Myocyte (in vitro differentiated cells): ENCODE measurements around the gene CHCHD6. TPM values are rescaled to one million over a fixed set of nuclear protein-coding genes. Genes with fewer than 3 reads are reported as not detected.

Source experiments
- DNase-seq: peaks from one replicate; pipeline ENCODE4 v3.0.0-alpha.2; 2012; ENCODE audit warnings: low read depth
- total RNA-seq: library from RNA; depleted of rRNA; stranded (reverse); fragments of >200 nt; gene quantifications from 2 replicates; pipeline ENCODE4 v1.2.3, GENCODE V29; 2014

The CHCHD6 gene
- total RNA-seq, 1 donor from 2014 or later, result 11.8 TPM

DNA sequence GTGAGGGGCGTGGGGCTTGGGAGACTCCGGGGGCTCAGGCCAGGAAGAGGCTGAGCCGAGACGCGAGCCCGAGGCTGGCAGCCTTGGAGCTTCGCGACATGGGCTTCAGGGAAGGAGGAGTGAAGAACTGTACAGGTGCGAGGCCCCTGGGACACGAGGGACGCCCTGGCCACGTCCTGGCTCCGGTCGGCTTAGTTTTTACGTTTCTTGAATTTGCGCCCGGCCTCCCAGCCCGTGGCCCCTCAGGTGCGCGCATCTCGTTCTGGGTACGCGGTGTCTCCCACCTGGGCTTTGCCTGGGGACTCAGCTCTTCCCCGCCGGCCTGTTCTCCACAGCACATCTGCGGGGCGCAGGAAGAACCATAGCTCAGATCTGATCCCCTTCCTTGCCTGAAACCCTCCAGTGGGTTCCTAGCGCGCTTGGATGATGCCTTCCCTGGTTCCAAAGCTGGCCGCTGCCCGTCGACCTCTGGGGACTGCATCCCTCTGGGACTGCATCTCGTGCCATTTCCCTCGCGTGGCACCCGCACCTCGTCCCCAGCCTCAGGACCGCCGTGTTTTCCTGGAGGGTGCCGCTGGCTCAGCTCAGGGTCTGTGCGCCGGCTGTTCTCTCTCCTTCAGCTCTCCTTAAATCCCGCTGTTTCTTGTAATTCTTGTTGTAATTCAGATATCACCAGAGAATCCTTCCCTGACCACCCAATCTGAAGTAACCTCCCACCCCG, 614 bp downstream of the CHCHD6 start:
- no peak for DNase-seq

- DNase-seq, result no peak
Observed at GRCh38 chr3:126706631-126707030, 2.6 kb downstream of the CHCHD6 start.

DNA sequence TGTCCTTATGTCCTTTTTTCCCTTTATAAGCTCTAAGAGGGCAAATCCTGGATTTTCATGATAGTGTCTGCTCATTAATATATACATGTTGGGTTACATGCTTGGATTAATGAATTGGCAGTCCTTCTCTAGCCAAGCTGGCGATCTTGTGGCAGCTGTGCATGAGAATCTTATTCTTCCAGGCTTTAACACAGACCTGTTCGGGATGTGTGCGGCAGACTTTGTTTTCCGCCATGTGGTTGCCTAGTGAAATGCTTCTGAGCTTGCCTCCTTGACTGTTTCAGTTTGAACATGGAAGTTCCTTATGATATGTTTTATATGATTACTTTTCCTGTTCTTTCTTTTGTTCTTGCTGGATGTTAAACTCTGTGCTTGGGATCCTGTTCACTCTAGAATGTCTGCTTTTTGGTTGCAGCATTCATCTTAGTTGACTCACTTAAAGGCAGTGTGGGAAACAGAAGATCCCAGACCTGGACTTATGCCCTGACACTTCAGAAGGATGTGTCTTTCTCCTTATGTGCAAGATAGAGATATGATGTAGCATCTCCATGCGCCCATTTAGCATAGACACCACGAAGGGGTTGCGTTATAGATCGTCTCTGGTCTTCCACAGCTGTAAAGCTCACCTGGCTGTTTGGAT, 7.2 kb downstream of the CHCHD6 start:
- peak; percentile 34 for DNase-seq

DNA sequence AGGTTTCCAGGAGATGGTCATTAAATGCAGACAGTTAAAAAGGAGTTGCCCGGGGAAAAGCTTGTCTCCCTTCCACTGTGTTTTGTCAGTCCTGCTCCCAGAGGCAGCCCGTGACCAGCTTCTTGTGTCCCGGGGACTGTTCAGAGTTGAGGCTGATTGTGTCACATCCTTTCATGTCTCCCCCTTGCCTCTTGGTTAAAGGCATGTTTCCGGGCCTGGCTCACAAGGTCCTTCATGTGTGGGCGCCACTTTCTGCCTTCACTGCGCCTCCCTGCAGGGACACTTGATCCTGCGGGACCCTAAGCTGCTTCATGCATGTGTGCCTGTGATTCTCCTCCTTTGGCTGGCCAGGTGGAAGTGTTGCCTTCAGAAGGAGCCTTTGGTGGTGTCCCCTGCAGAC, 9.2 kb downstream of the CHCHD6 start:
- no peak for DNase-seq

GRCh38 chr3:126714276-126714900, 10.3 kb downstream of the CHCHD6 start:
- DNase-seq, result no peak

GRCh38 chr3:126714921-126715320, 10.9 kb downstream of the CHCHD6 start:
- no peak for DNase-seq

- DNase-seq, result no peak
Observed at GRCh38 chr3:126715432-126715831, 11.4 kb downstream of the CHCHD6 start.

- DNase-seq, result no peak
Observed at GRCh38 chr3:126716057-126716456, 12.0 kb downstream of the CHCHD6 start.

- no peak for DNase-seq
Observed at GRCh38 chr3:126718561-126719445, 14.8 kb downstream of the CHCHD6 start.

- DNase-seq, result no peak
Observed at GRCh38 chr3:126720596-126720995, 16.6 kb downstream of the CHCHD6 start.

DNA sequence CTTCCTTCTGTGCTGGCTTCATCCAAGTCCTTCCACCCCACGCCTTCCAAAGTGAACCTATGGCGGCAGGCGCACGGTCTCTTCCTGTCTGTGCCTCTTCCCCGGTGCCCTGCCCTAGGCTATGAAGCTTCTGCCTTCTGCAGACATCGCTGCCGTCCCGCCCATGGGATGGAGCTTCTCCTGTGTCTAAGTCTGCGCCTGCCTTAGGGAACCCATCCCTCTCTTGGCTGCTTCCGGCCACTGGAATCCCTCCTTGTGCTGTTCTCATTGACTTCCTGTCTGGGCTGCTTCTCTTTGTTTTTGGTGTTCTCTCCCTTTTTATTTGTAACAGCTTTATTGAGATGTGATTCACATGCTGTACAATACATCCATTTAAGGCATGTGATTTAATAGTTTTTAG, 17.2 kb downstream of the CHCHD6 start:
- no peak for DNase-seq

- DNase-seq, result no peak
Observed at GRCh38 chr3:126723237-126723636, 19.2 kb downstream of the CHCHD6 start.

DNA sequence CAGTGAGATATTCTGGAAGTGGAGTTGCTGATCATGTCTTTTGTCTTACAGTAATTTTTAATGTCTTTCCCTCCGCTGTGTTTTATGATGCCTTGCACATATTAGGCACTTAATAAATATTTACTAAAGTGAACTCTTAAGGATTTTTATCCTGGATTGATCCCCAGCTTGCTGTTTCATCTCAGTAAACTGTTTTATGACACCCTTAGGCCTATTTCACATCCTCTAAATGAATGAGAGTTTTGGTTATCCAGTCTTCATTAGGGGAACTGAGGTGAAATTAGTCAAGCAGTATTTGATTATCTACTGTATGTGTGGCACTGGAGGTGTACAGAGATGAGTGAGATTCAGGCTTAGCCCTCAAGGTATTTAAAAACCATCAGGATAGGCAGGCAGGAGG, 19.8 kb downstream of the CHCHD6 start:
- DNase-seq, result no peak

GRCh38 chr3:126728680-126729079, 24.6 kb downstream of the CHCHD6 start:
- DNase-seq, result no peak

DNA sequence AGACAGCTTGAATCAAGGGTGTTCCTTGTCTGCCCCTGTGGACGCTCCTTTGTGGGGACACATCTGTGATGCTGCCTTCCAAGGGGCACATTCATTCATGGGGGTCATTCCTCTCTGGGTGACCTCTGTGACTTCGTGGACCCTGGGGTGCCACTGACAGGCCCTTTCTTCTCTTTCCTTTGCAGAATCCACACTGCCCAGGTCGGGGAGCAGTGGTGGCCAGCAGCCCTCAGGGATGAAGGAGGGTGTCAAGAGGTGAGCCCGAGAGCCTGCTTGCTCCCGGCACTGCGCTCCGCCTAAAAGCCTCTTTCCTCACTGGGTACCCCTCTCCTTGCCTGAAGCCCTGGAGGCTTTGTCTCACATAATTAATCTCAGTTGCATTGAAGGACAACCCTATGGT, 26.3 kb downstream of the CHCHD6 start:
- no peak for DNase-seq

GRCh38 chr3:126731044-126731443, 27.0 kb downstream of the CHCHD6 start:
- DNase-seq, result no peak

GRCh38 chr3:126732281-126733060, 28.4 kb downstream of the CHCHD6 start:
- no peak for DNase-seq

- DNase-seq, result no peak
Observed at GRCh38 chr3:126733061-126733430, 29.0 kb downstream of the CHCHD6 start.

DNA sequence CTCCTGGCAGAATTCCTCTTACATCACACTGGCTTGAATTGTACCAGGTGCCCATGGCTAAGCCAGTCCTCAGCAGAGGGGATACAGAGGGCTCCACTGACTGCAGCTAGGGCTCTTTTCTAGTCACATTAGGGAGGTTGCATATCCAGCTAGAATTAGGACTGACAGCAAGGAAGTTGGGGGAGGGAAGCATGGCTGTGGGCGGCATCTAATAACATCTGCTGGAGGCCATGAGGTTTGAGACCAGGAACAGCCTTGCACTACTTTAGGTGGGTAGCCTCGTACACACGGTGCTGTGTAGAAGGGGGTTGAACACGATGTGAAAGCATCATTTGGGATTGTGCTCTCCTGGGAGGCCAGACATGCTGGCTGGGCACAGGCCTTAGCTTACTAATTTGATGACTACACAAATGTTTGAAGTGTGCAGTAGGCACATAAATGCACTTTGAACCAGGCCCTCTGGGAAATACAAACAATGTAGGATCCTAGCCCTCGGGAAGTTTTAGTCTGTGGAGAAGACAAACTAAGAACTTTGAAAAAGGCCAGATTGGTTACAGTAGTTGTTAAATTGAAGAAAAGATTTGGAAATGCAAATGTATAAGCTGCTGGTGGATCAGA, 30.2 kb downstream of the CHCHD6 start:
- no peak for DNase-seq

DNA sequence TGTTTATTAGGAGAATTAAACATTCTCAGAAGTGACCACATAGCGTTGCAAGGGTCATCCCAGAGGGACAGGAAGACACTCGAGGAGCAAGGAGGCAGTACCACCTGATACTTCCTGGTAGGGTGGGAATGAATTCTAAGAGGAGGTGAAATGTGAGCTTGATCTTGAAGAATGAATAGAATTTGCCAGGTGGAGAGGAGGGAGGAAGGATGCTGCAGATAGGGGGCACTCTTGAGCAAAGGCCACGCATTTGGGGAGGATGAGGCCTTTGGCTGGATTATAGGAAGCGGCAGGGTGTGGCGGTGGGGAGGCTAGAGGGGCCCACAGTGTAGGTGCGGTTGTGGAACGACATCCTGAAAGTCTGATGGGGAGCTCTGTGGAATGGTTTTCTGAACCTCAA, 33.5 kb downstream of the CHCHD6 start:
- no peak for DNase-seq
